Stimulated activated naive CD8-positive, alpha-beta T cell treated with anti-CD3 and anti-CD28 coated beads, Interleukin-15, amount 100 ng/mL, for 72 hours (primary cell): ENCODE results near the gene TNN.

ENCODE experiments used
- ATAC-seq: fragments of 150-1000 bp; cut with Tn5 transposase; 2 replicates; pipeline ENCODE4 v1.10.0; 2021; ENCODE audit warnings: mild to moderate bottlenecking, moderate library complexity
- DNase-seq, 2 donors: peaks; one replicate each; pipeline ENCODE4 v3.0.0; 2021 to 2022
- H3K27ac Mint-ChIP-seq, 2 donors: one replicate each; pipeline ENCODE4 v1.8.0; 2022; ENCODE audit warnings: mild to moderate bottlenecking in 2 of 2, mixed read lengths in 2 of 2, moderate library complexity in 2 of 2
- H3K27me3 Mint-ChIP-seq: one replicate; pipeline ENCODE4 v1.8.0; 2022; ENCODE audit warnings: mixed read lengths
- H3K4me1 Mint-ChIP-seq: one replicate; pipeline ENCODE4 v1.8.0; 2022; ENCODE audit warnings: mild to moderate bottlenecking, mixed read lengths
- H3K4me3 Mint-ChIP-seq, 2 donors: one replicate each; pipeline ENCODE4 v1.8.0; 2022; ENCODE audit warnings: mild to moderate bottlenecking in 2 of 2, mixed read lengths in 2 of 2, moderate library complexity in 1 of 2
- H3K9me3 Mint-ChIP-seq, 2 donors: one replicate each; pipeline ENCODE4 v1.8.0; 2022; ENCODE audit warnings: mixed read lengths in 2 of 2

The TNN gene

GRCh38 chr1:175145899-175146528, 78.4 kb downstream of the TNN start:
- no peaks in the 10 kb centered on the region for H3K4me1 Mint-ChIP-seq
- H3K27me3 Mint-ChIP-seq = peaks cover 9% of the 10 kb centered on the region
- no peaks in the 10 kb centered on the region for H3K9me3 Mint-ChIP-seq
- ATAC-seq = no peak
- H3K4me3 Mint-ChIP-seq = no peak overlapping the region
- DNase-seq = no peak
- H3K27ac Mint-ChIP-seq = no peak overlapping the region

GRCh38 chr1:175146529-175147213, 79.0 kb downstream of the TNN start:
- Mint-ChIP-seq H3K9me3 (no peaks in the 10 kb centered on the region), H3K4me3 (no peak overlapping the region), H3K27me3 (peaks cover 15% of the 10 kb centered on the region), H3K27ac (no peak overlapping the region), H3K4me1 (no peaks in the 10 kb centered on the region)
- peak; percentile 68 to 71 for DNase-seq
- peak; percentile 86 for ATAC-seq

GRCh38 chr1:175147569-175147968, 79.9 kb downstream of the TNN start:
- H3K4me3 Mint-ChIP-seq = no peak overlapping the region
- no peak for ATAC-seq
- H3K27me3 Mint-ChIP-seq = peaks cover 24% of the 10 kb centered on the region
- DNase-seq = no peak
- H3K27ac Mint-ChIP-seq = no peak overlapping the region
- no peaks in the 10 kb centered on the region for H3K4me1 Mint-ChIP-seq
- no peaks in the 10 kb centered on the region for H3K9me3 Mint-ChIP-seq

- Mint-ChIP-seq H3K27ac (no peak overlapping the region), H3K4me3 (no peak overlapping the region), H3K9me3 (no peaks in the 10 kb centered on the region), H3K4me1 (no peaks in the 10 kb centered on the region), H3K27me3 (peaks cover 29% of the 10 kb centered on the region)
- ATAC-seq (no peak), DNase-seq (no peak)
These were observed 80.4 kb downstream of the TNN start for GRCh38 chr1:175148068-175148467.

- ATAC-seq (no peak), DNase-seq (no peak)
- Mint-ChIP-seq H3K27me3 (peaks cover 41% of the 10 kb centered on the region), H3K4me3 (no peak overlapping the region), H3K27ac (no peak overlapping the region), H3K9me3 (no peaks in the 10 kb centered on the region), H3K4me1 (peaks cover 9% of the 10 kb centered on the region)
These were observed 83.1 kb downstream of the TNN start for GRCh38 chr1:175150596-175151319.

GRCh38 chr1:175152006-175152652, 84.5 kb downstream of the TNN start:
- peak; percentile 57 to 67 for DNase-seq
- peaks cover 9% of the 10 kb centered on the region for H3K4me1 Mint-ChIP-seq

GRCh38 chr1:175154629-175155472, 87.2 kb downstream of the TNN start:
- H3K9me3 Mint-ChIP-seq = no peaks in the 10 kb centered on the region
- peak; percentile 56 to 68 for DNase-seq
- peaks cover 16% of the 10 kb centered on the region for H3K4me1 Mint-ChIP-seq
- no peak overlapping the region for H3K4me3 Mint-ChIP-seq
- peaks cover 41% of the 10 kb centered on the region for H3K27me3 Mint-ChIP-seq
- no peak overlapping the region for H3K27ac Mint-ChIP-seq
- peak; percentile 39 for ATAC-seq

More at GRCh38 chr1:175152006-175152652, 84.5 kb downstream of the TNN start:
- Mint-ChIP-seq H3K27ac (no peak overlapping the region), H3K9me3 (no peaks in the 10 kb centered on the region), H3K27me3 (peaks cover 41% of the 10 kb centered on the region), H3K4me3 (no peak overlapping the region)
- ATAC-seq = peak; percentile 75

- Mint-ChIP-seq H3K4me1 (peaks cover 16% of the 10 kb centered on the region), H3K4me3 (no peak overlapping the region), H3K27me3 (peaks cover 38% of the 10 kb centered on the region), H3K9me3 (no peaks in the 10 kb centered on the region), H3K27ac (no peak overlapping the region)
- ATAC-seq (no peak), DNase-seq (no peak)
These were observed 87.8 kb downstream of the TNN start for GRCh38 chr1:175155473-175155856.

GRCh38 chr1:175155936-175156335, 88.3 kb downstream of the TNN start:
- Mint-ChIP-seq H3K27ac (no peak overlapping the region), H3K9me3 (no peaks in the 10 kb centered on the region), H3K4me3 (no peak overlapping the region)

GRCh38 chr1:175157200-175157599, 89.6 kb downstream of the TNN start:
- Mint-ChIP-seq H3K27ac (no peak overlapping the region), H3K4me3 (no peak overlapping the region), H3K27me3 (peaks cover 20% of the 10 kb centered on the region), H3K4me1 (peaks cover 16% of the 10 kb centered on the region), H3K9me3 (no peaks in the 10 kb centered on the region)
- DNase-seq (no peak), ATAC-seq (no peak)

More at GRCh38 chr1:175155936-175156335, 88.3 kb downstream of the TNN start:
- DNase-seq (no peak), ATAC-seq (no peak)
- Mint-ChIP-seq H3K27me3 (peaks cover 33% of the 10 kb centered on the region), H3K4me1 (peaks cover 16% of the 10 kb centered on the region)

GRCh38 chr1:175158170-175158591, 90.5 kb downstream of the TNN start:
- Mint-ChIP-seq H3K27ac (peak overlapping the region in 1 of 2 donors; percentile 21), H3K4me1 (peaks cover 16% of the 10 kb centered on the region), H3K9me3 (no peaks in the 10 kb centered on the region), H3K4me3 (no peak overlapping the region), H3K27me3 (peaks cover 11% of the 10 kb centered on the region)
- DNase-seq (no peak), ATAC-seq (no peak)

- DNase-seq (no peak), ATAC-seq (no peak)
- Mint-ChIP-seq H3K4me1 (peaks cover 7% of the 10 kb centered on the region), H3K27ac (no peak overlapping the region), H3K4me3 (no peak overlapping the region), H3K27me3 (no peaks in the 10 kb centered on the region), H3K9me3 (no peaks in the 10 kb centered on the region)
These were observed 95.3 kb downstream of the TNN start for GRCh38 chr1:175162955-175163354.

- Mint-ChIP-seq H3K9me3 (no peaks in the 10 kb centered on the region), H3K27ac (peak overlapping the region in 1 of 2 donors; percentile 38), H3K4me3 (no peak overlapping the region), H3K4me1 (peaks cover 3% of the 10 kb centered on the region), H3K27me3 (no peaks in the 10 kb centered on the region)
- no peak for DNase-seq
- no peak for ATAC-seq
These were observed 96.1 kb downstream of the TNN start for GRCh38 chr1:175163702-175164101.

GRCh38 chr1:175164751-175165150, 97.1 kb downstream of the TNN start:
- Mint-ChIP-seq H3K27me3 (no peaks in the 10 kb centered on the region), H3K4me1 (peaks cover 14% of the 10 kb centered on the region), H3K27ac (no peak overlapping the region), H3K9me3 (no peaks in the 10 kb centered on the region), H3K4me3 (no peak overlapping the region)
- DNase-seq (no peak), ATAC-seq (no peak)

GRCh38 chr1:175166746-175167145, 99.1 kb downstream of the TNN start:
- no peaks in the 10 kb centered on the region for H3K27me3 Mint-ChIP-seq
- peaks cover 31% of the 10 kb centered on the region for H3K4me1 Mint-ChIP-seq
- H3K27ac Mint-ChIP-seq = no peak overlapping the region
- no peaks in the 10 kb centered on the region for H3K9me3 Mint-ChIP-seq
- H3K4me3 Mint-ChIP-seq = no peak overlapping the region
- DNase-seq (no peak), ATAC-seq (no peak)
